PC-3 (cell line): ENCODE data around the gene RGL2. TPM values are rescaled to one million over a fixed set of nuclear protein-coding genes. Genes with fewer than 3 reads are reported as not detected.

ENCODE experiments used
- ATAC-seq: fragments of 200-7000 bp; cut with Tn5 transposase; 2 replicates; pipeline ENCODE4 v1.9.1; 2020; ENCODE audit warnings: mild to moderate bottlenecking, moderate library complexity
- BruUV-seq: library from RNA; stranded (reverse); fragments of 400-500 nt; replicated peaks from 2 replicates; lab custom pipeline; 2021; lab: Mats Ljungman, UMichigan
- CTCF ChIA-PET: fragments of 300-600 bp; sonication (Branson Sonifier 250); formaldehyde crosslinking; loops from one replicate; lab custom pipeline; 2022; ENCODE audit warnings: antibody characterized with exemption; lab: Charles Lee
- POLR2A ChIA-PET: fragments of 300-600 bp; sonication (Branson Sonifier 250); formaldehyde crosslinking; loops from one replicate; lab custom pipeline; 2022; ENCODE audit warnings: antibody characterized with exemption; ENCODE audit not compliant: unreplicated experiment; lab: Charles Lee
- DNase-seq: peaks from one replicate; pipeline ENCODE4 v3.0.0-alpha.2; 2015
- H2AFZ ChIP-seq: fragments of 300-600 bp; sonication (generic); 2 replicates; pipeline ENCODE4 v1.6.0; 2016; ENCODE audit warnings: antibody characterized with exemption, low read length
- H3F3A ChIP-seq: fragments of 300-600 bp; sonication (generic); one replicate; pipeline ENCODE4 v1.6.0; 2017; ENCODE audit warnings: antibody characterized with exemption, low read length, control low read depth, mild to moderate bottlenecking; ENCODE audit not compliant: unreplicated experiment
- H3K27ac ChIP-seq: fragments of 300-600 bp; sonication (generic); 2 replicates; pipeline ENCODE4 v1.5.1; 2016; ENCODE audit warnings: mild to moderate bottlenecking, low read length
- H3K27me3 ChIP-seq: fragments of 300-600 bp; sonication (generic); 2 replicates; pipeline ENCODE4 v1.6.1; 2016; ENCODE audit warnings: low read length, mixed read lengths
- H3K36me3 ChIP-seq: fragments of 300-600 bp; sonication (generic); 2 replicates; pipeline ENCODE4 v1.6.1; 2016; ENCODE audit warnings: low read depth, mixed run types, low read length, mixed read lengths
- H3K4me1 ChIP-seq: fragments of 300-600 bp; sonication (generic); 2 replicates; pipeline ENCODE4 v1.5.1; 2016; ENCODE audit warnings: low read length; ENCODE audit not compliant: insufficient read depth
- H3K4me2 ChIP-seq: fragments of 300-600 bp; sonication (generic); 2 replicates; pipeline ENCODE4 v1.6.0; 2016; ENCODE audit warnings: low read length
- H3K4me3 ChIP-seq: fragments of 300-600 bp; sonication (generic); 2 replicates; pipeline ENCODE4 v1.5.1; 2016; ENCODE audit warnings: mild to moderate bottlenecking, low read length, mixed read lengths
- H3K79me2 ChIP-seq: fragments of 300-600 bp; sonication (generic); 2 replicates; pipeline ENCODE4 v1.6.1; 2017; ENCODE audit warnings: low read length, mixed read lengths
- H3K9ac ChIP-seq: fragments of 300-600 bp; sonication (generic); 2 replicates; pipeline ENCODE4 v1.6.0; 2016; ENCODE audit warnings: mild to moderate bottlenecking, low read length
- H3K9me2 ChIP-seq: fragments of 300-600 bp; sonication (generic); replicated peaks from 2 replicates; pipeline ENCODE4 v1.6.1; 2016; ENCODE audit warnings: mixed run types, low read length, mixed read lengths
- H3K9me3 ChIP-seq: fragments of 300-600 bp; sonication (generic); 2 replicates; pipeline ENCODE4 v1.6.1; 2016; ENCODE audit warnings: low read length, mixed read lengths
- H4K20me1 ChIP-seq: fragments of 300-600 bp; sonication (generic); 2 replicates; pipeline ENCODE4 v1.6.1; 2016; ENCODE audit warnings: low read length, mixed read lengths
- CTCF ChIP-seq: fragments of 300-600 bp; sonication (generic); conservative IDR thresholded peaks from 2 replicates; pipeline ENCODE4 v1.5.1; 2017; ENCODE audit warnings: antibody characterized with exemption, low read depth, mild to moderate bottlenecking, low read length
- EZH2 ChIP-seq: fragments of 300-600 bp; sonication (generic); IDR thresholded peaks from one replicate; pipeline ENCODE4 v1.6.1; 2017; ENCODE audit warnings: antibody characterized with exemption, mild to moderate bottlenecking, low read length; ENCODE audit not compliant: unreplicated experiment
- EZH2phosphoT487 ChIP-seq: fragments of 300-600 bp; sonication (generic); IDR thresholded peaks from 2 replicates; pipeline ENCODE4 v1.6.1; 2018; ENCODE audit warnings: mild to moderate bottlenecking, antibody characterized with exemption, low read length, borderline replicate concordance
- intact Hi-C: fragments of 100-400 bp; cut with micrococcal nuclease; formaldehyde crosslinking; loops from 2 replicates; pipeline ENCODE4 v1.9.0; 2023
- total RNA-seq: library from RNA; depleted of rRNA; stranded (reverse); fragments of >200 nt; gene quantifications from 2 replicates; pipeline ENCODE4 v1.2.3, GENCODE V29; 2014

RGL2 gene
- total RNA-seq, 1 experiment from 2014 or later, result 34.9 TPM

GRCh38 chr6:33324125-33324524 is 25.4 kb upstream of the RGL2 start:
- intact Hi-C loops, result no loop called here
- CTCF ChIA-PET, result no interaction called here
- Histone ChIP-seq H3K4me2 (peak overlapping the region; percentile 96), H4K20me1 (no peaks in the 10 kb centered on the region), H3K79me2 (peaks cover 37% of the 10 kb centered on the region), H3K4me3 (peak overlapping the region; percentile 95), H3K4me1 (peaks cover 40% of the 10 kb centered on the region), H3F3A (no peaks in the 10 kb centered on the region), H3K36me3 (peaks cover 6% of the 10 kb centered on the region; the same call in 1 of the 2 replicates), H3K27ac (no peak overlapping the region), H3K27me3 (no peaks in the 10 kb centered on the region), H3K9ac (no peak overlapping the region), H3K9me3 (no peaks in the 10 kb centered on the region), H3K9me2 (no peaks in the 10 kb centered on the region), H2AFZ (peak overlapping the region; percentile 81)
- no TSS peak for BruUV-seq
- POLR2A ChIA-PET, result no interaction called here
- ATAC-seq, result no peak
- TF ChIP-seq EZH2 (no peak), EZH2phosphoT487 (no peak), CTCF (no peak)
- DNase-seq, result no peak

GRCh38 chr6:33323623-33323948 is 24.8 kb upstream of the RGL2 start:
- no TSS peak for BruUV-seq
- H3K9ac ChIP-seq, result peak overlapping the region; percentile 94
- H4K20me1 ChIP-seq, result no peaks in the 10 kb centered on the region
- POLR2A ChIA-PET, result interaction anchor here (0.6 kb wide), 1 partner anchor 22 kb away, joined by 28 read pairs; no protein-coding TSS in a partner anchor
- ATAC-seq (no peak), DNase-seq (no peak)
- no peaks in the 10 kb centered on the region for H3K9me2 ChIP-seq
- peak overlapping the region; percentile 81 for H2AFZ ChIP-seq
- TF ChIP-seq EZH2, result no peak
- no peak for TF ChIP-seq EZH2phosphoT487
- no peak for TF ChIP-seq CTCF
- intact Hi-C loops, result no loop called here
- peak overlapping the region; percentile 48; the same call in 1 of the 2 replicates for H3K27ac ChIP-seq
- H3K4me2 ChIP-seq, result peak overlapping the region; percentile 96
- H3K36me3 ChIP-seq, result peaks cover 12% of the 10 kb centered on the region; the same call in 1 of the 2 replicates
- no peaks in the 10 kb centered on the region for H3K9me3 ChIP-seq
- peak overlapping the region; percentile 95 for H3K4me3 ChIP-seq
- peaks cover 38% of the 10 kb centered on the region for H3K79me2 ChIP-seq
- no peaks in the 10 kb centered on the region for H3F3A ChIP-seq
- peaks cover 45% of the 10 kb centered on the region for H3K4me1 ChIP-seq
- no peaks in the 10 kb centered on the region for H3K27me3 ChIP-seq
- CTCF ChIA-PET, result interaction anchor here (0.7 kb wide), 1 partner anchor 22 kb away, joined by 4 read pairs; no protein-coding TSS in a partner anchor

- BruUV-seq, result no TSS peak
- Histone ChIP-seq H3K79me2 (peaks cover 38% of the 10 kb centered on the region), H3K9me2 (no peaks in the 10 kb centered on the region), H3K4me2 (peak overlapping the region; percentile 96), H4K20me1 (no peaks in the 10 kb centered on the region), H3K9ac (peak overlapping the region; percentile 46; the same call in 1 of the 2 replicates), H3K36me3 (peaks cover 12% of the 10 kb centered on the region; the same call in 1 of the 2 replicates), H3K4me3 (peak overlapping the region; percentile 95), H3K27me3 (no peaks in the 10 kb centered on the region), H3K4me1 (peaks cover 51% of the 10 kb centered on the region), H3F3A (no peaks in the 10 kb centered on the region), H3K9me3 (no peaks in the 10 kb centered on the region), H2AFZ (no peak overlapping the region), H3K27ac (peak overlapping the region; percentile 86)
- intact Hi-C loops, result no loop called here
- no peak for ATAC-seq
- no peak for DNase-seq
- ChIA-PET CTCF (no interaction called here), POLR2A (no interaction called here)
- TF ChIP-seq CTCF, result no peak
- TF ChIP-seq EZH2phosphoT487, result no peak
Measured at GRCh38 chr6:33321227-33321626, 22.5 kb upstream of the RGL2 start.
